Astrocyte (in vitro differentiated cells and primary cell): Measurements from ENCODE around the gene CCT4. TPM values are rescaled to one million over a fixed set of nuclear protein-coding genes. Genes with fewer than 3 reads are reported as not detected.

Source experiments
- DNase-seq: peaks from one replicate; pipeline ENCODE4 v3.0.0-alpha.2; 2010; ENCODE audit warnings: low read depth
- FAIRE-seq: peaks from 2 replicates; lab custom pipeline; 2011; peaks lifted over from hg19 to GRCh38; lab: Jason Lieb, UNC
- H2AFZ ChIP-seq: 2 replicates; pipeline ENCODE4 v1.6.0; 2012; ENCODE audit warnings: low read depth, low read length, inconsistent platforms
- H3K27ac ChIP-seq: 2 replicates; pipeline ENCODE4 v1.5.1; 2011; ENCODE audit warnings: low read depth, low read length, inconsistent platforms
- H3K27me3 ChIP-seq: 2 replicates; pipeline ENCODE4 v1.6.0; 2011; ENCODE audit warnings: low read length, inconsistent platforms; ENCODE audit not compliant: insufficient read depth
- H3K36me3 ChIP-seq: 2 replicates; pipeline ENCODE4 v1.5.1; 2011; ENCODE audit warnings: low read length, inconsistent platforms; ENCODE audit not compliant: insufficient read depth
- H3K4me1 ChIP-seq: 2 replicates; pipeline ENCODE4 v1.5.1; 2011; ENCODE audit warnings: low read length, inconsistent platforms; ENCODE audit not compliant: insufficient read depth
- H3K4me2 ChIP-seq: 2 replicates; pipeline ENCODE4 v1.6.0; 2012; ENCODE audit warnings: low read length, inconsistent platforms
- H3K4me3 ChIP-seq: 2 replicates; pipeline ENCODE4 v1.5.1; 2011; ENCODE audit warnings: low read depth, mild to moderate bottlenecking, low read length, inconsistent platforms; ENCODE audit not compliant: insufficient read depth
- H3K79me2 ChIP-seq: 2 replicates; pipeline ENCODE4 v1.6.0; 2012; ENCODE audit warnings: mild to moderate bottlenecking, low read length, inconsistent platforms; ENCODE audit not compliant: insufficient read depth
- H3K9ac ChIP-seq: 2 replicates; pipeline ENCODE4 v1.6.0; 2012; ENCODE audit warnings: mild to moderate bottlenecking, low read length, inconsistent platforms
- H3K9me3 ChIP-seq: 2 replicates; pipeline ENCODE4 v1.5.1; 2012; ENCODE audit warnings: low read depth, mild to moderate bottlenecking, low read length, inconsistent platforms; ENCODE audit not compliant: insufficient read depth
- H4K20me1 ChIP-seq: 2 replicates; pipeline ENCODE4 v1.6.0; 2012; ENCODE audit warnings: low read length, inconsistent platforms; ENCODE audit not compliant: insufficient read depth
- H3K27ac Mint-ChIP-seq: one replicate; pipeline ENCODE4 v1.8.0; 2021; ENCODE audit warnings: mild to moderate bottlenecking, mixed read lengths; ENCODE audit not compliant: unreplicated experiment
- H3K27me3 Mint-ChIP-seq: one replicate; pipeline ENCODE4 v1.8.0; 2021; ENCODE audit warnings: low read depth, mixed read lengths; ENCODE audit not compliant: unreplicated experiment
- H3K36me3 Mint-ChIP-seq: one replicate; pipeline ENCODE4 v1.8.0; 2021; ENCODE audit warnings: low read depth, mixed read lengths; ENCODE audit not compliant: unreplicated experiment
- H3K4me1 Mint-ChIP-seq: one replicate; pipeline ENCODE4 v1.8.0; 2021; ENCODE audit warnings: low read depth, mixed read lengths; ENCODE audit not compliant: unreplicated experiment
- H3K4me3 Mint-ChIP-seq: one replicate; pipeline ENCODE4 v1.8.0; 2021; ENCODE audit warnings: mild to moderate bottlenecking, moderate library complexity, mixed read lengths; ENCODE audit not compliant: unreplicated experiment
- H3K9me3 Mint-ChIP-seq: one replicate; pipeline ENCODE4 v1.8.0; 2021; ENCODE audit warnings: mild to moderate bottlenecking, mixed read lengths; ENCODE audit not compliant: unreplicated experiment
- CTCF ChIP-seq: IDR thresholded peaks from 2 replicates; pipeline ENCODE4 v1.5.1; 2011; ENCODE audit warnings: low read depth, mild to moderate bottlenecking, inconsistent platforms, low read length, moderate library complexity; ENCODE audit not compliant: insufficient read depth
- EZH2 ChIP-seq: IDR thresholded peaks from 2 replicates; pipeline ENCODE4 v1.6.1; 2012; ENCODE audit warnings: mild to moderate bottlenecking, low read length, inconsistent platforms; ENCODE audit not compliant: insufficient read depth
- total RNA-seq: library from RNA; stranded (reverse); gene quantifications from 2 replicates; pipeline ENCODE4 v1.2.1, GENCODE V29; 2021

Gene CCT4
- total RNA-seq, 1 donor from 2014 or later, result 220 TPM

- Histone ChIP-seq H3K9me3 (no peaks in the 10 kb centered on the region), H4K20me1 (no peaks in the 10 kb centered on the region), H3K9ac (no peak overlapping the region), H2AFZ (no peak overlapping the region), H3K4me2 (no peak overlapping the region), H3K36me3 (no peaks in the 10 kb centered on the region), H3K79me2 (no peaks in the 10 kb centered on the region), H3K27ac (no peak overlapping the region), H3K4me1 (no peaks in the 10 kb centered on the region), H3K27me3 (no peaks in the 10 kb centered on the region), H3K4me3 (no peak overlapping the region)
- TF ChIP-seq EZH2 (no peak), CTCF (no peak)
- DNase-seq, result no peak
- Mint-ChIP-seq H3K27me3 (no peaks in the 10 kb centered on the region), H3K36me3 (no peaks in the 10 kb centered on the region), H3K27ac (no peak overlapping the region), H3K9me3 (no peaks in the 10 kb centered on the region), H3K4me1 (no peaks in the 10 kb centered on the region), H3K4me3 (no peak overlapping the region)
- no peak for FAIRE-seq
These were observed 56.1 kb downstream of the CCT4 start for GRCh38 chr2:61832183-61832841.

DNA sequence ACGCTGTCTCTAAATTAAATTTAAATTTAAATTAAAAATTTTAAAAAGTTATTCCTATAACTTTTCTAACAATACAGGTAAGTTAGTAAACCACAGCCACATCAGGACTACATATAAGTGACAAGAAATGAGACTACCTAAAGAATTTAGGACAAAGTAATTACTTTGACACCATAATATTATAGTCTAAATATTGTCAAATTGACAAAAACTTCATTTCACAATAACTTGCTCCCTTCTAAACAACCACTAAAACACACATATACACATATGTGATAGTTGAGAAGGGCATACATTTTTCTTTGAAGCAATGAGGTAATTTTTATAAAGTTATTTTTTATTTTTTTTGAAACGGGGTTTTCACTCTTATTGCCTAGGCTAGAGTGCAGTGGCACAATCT, 66.2 kb downstream of the CCT4 start:
- no peak overlapping the region for H3K27ac ChIP-seq
- no peaks in the 10 kb centered on the region for H3K79me2 ChIP-seq
- H4K20me1 ChIP-seq, result no peaks in the 10 kb centered on the region
- H3K9me3 Mint-ChIP-seq, result no peaks in the 10 kb centered on the region
- H3K4me1 Mint-ChIP-seq, result peaks cover 2% of the 10 kb centered on the region
- H3K4me3 ChIP-seq, result no peak overlapping the region
- H3K4me3 Mint-ChIP-seq, result no peak overlapping the region
- H3K4me2 ChIP-seq, result no peak overlapping the region
- no peaks in the 10 kb centered on the region for H3K27me3 ChIP-seq
- no peaks in the 10 kb centered on the region for H3K9me3 ChIP-seq
- H3K36me3 ChIP-seq, result no peaks in the 10 kb centered on the region
- TF ChIP-seq EZH2 (no peak), CTCF (no peak)
- FAIRE-seq (no peak), DNase-seq (no peak)
- H3K27ac Mint-ChIP-seq, result no peak overlapping the region
- no peaks in the 10 kb centered on the region for H3K4me1 ChIP-seq
- H3K9ac ChIP-seq, result no peak overlapping the region
- H3K36me3 Mint-ChIP-seq, result no peaks in the 10 kb centered on the region
- peaks cover 6% of the 10 kb centered on the region for H3K27me3 Mint-ChIP-seq
- H2AFZ ChIP-seq, result no peak overlapping the region

Other genes with a start within 250 kb of the CCT4 start
- gene FAM161A, start 34.6 kb downstream of the CCT4 start, total RNA-seq, result 2.8 and 2.9 TPM in 2 replicates
- 30.3 and 32.0 TPM in 2 replicates for gene COMMD1, start 17.0 kb upstream of the CCT4 start, total RNA-seq